CD4-positive, alpha-beta T cell treated with Interleukin-17A for 1 hour (primary cell): ENCODE results near the gene TRIM46.
A peak's percentile ranks its signal among the peaks of the same experiment; 100 is the strongest.

Source experiments
- DNase-seq: peaks from one replicate; pipeline ENCODE4 v3.0.0-alpha.2; 2020

TRIM46 gene

GRCh38 chr1:155173478-155174323, at the start of gene TRIM46:
Gene TRIM46 (plus strand): TSS chr1:155173849. CDS start chr1:155173967, 118 bp downstream.
- peak; percentile 80 for DNase-seq

GRCh38 chr1:155124503-155125463, 48.9 kb upstream of the TRIM46 start:
- DNase-seq: no peak

GRCh38 chr1:155125511-155125945, 48.1 kb upstream of the TRIM46 start:
- no peak for DNase-seq

GRCh38 chr1:155125946-155126555, 47.6 kb upstream of the TRIM46 start:
- DNase-seq: no peak

GRCh38 chr1:155126556-155127104, 47.0 kb upstream of the TRIM46 start:
- peak; percentile 45 for DNase-seq

GRCh38 chr1:155127105-155127966, 46.3 kb upstream of the TRIM46 start, which contains the start of gene EFNA1:
Gene EFNA1 (plus strand): TSS chr1:155127876. CDS start chr1:155127978, 102 bp downstream.
- DNase-seq: peak; percentile 47

- no peak for DNase-seq
Measured at GRCh38 chr1:155127967-155128754, 45.5 kb upstream of the TRIM46 start.

- peak; percentile 25 for DNase-seq
Measured at GRCh38 chr1:155128755-155129473, 44.7 kb upstream of the TRIM46 start.

GRCh38 chr1:155130272-155131006, 43.2 kb upstream of the TRIM46 start:
- no peak for DNase-seq

GRCh38 chr1:155131285-155131684, 42.4 kb upstream of the TRIM46 start:
- no peak for DNase-seq

GRCh38 chr1:155131856-155132255, 41.8 kb upstream of the TRIM46 start:
- no peak for DNase-seq

GRCh38 chr1:155133799-155134281, 39.8 kb upstream of the TRIM46 start:
- no peak for DNase-seq

- DNase-seq: no peak
Measured at GRCh38 chr1:155134322-155134721, 39.3 kb upstream of the TRIM46 start.

- peak; percentile 56 for DNase-seq
Measured at GRCh38 chr1:155134880-155135414, 38.7 kb upstream of the TRIM46 start.

- peak; percentile 93 for DNase-seq
Measured at GRCh38 chr1:155135415-155136028, 38.1 kb upstream of the TRIM46 start, which contains the start of gene SLC50A1. Gene SLC50A1 (plus strand): TSS chr1:155135852. CDS start chr1:155135912, 60 bp downstream.

- peak; percentile 14 for DNase-seq
Measured at GRCh38 chr1:155136748-155137147, 36.9 kb upstream of the TRIM46 start.

- no peak for DNase-seq
Measured at GRCh38 chr1:155137154-155137949, 36.3 kb upstream of the TRIM46 start.
